WTC11 (cell line): Measurements from ENCODE around the gene SMCO2. TPM values are rescaled to one million over a fixed set of nuclear protein-coding genes. Genes with fewer than 3 reads are reported as not detected.

ENCODE experiments used
- ATAC-seq: fragments of 200-7000 bp; cut with Tn5 transposase; 2 replicates; pipeline ENCODE4 v1.10.0; 2021; ENCODE audit warnings: mild to moderate bottlenecking, moderate library complexity
- CTCF ChIA-PET: fragments of 300-600 bp; sonication (Branson Sonifier 250); formaldehyde crosslinking; loops from one replicate; lab custom pipeline; 2021; ENCODE audit warnings: antibody characterized with exemption; lab: Charles Lee
- POLR2A ChIA-PET: fragments of 350-600 bp; sonication (Branson Sonifier 250); formaldehyde crosslinking; loops from one replicate; lab custom pipeline; 2021; ENCODE audit warnings: antibody characterized with exemption; lab: Charles Lee
- DNase-seq: peaks from one replicate; pipeline ENCODE4 v3.0.0; 2021; ENCODE audit warnings: low spot score
- H3K27ac Mint-ChIP-seq: 2 replicates; pipeline ENCODE4 v1.8.0; 2021; ENCODE audit warnings: mixed read lengths
- H3K27me3 Mint-ChIP-seq: 2 replicates; pipeline ENCODE4 v1.8.0; 2021; ENCODE audit warnings: low read depth, mild to moderate bottlenecking, moderate library complexity, mixed read lengths
- H3K36me3 Mint-ChIP-seq: 2 replicates; pipeline ENCODE4 v1.8.0; 2021; ENCODE audit warnings: mixed read lengths
- H3K4me1 Mint-ChIP-seq: 2 replicates; pipeline ENCODE4 v1.8.0; 2022; ENCODE audit warnings: mixed read lengths
- H3K4me3 Mint-ChIP-seq: 2 replicates; pipeline ENCODE4 v1.8.0; 2021; ENCODE audit warnings: mild to moderate bottlenecking, moderate library complexity, mixed read lengths
- H3K9me3 Mint-ChIP-seq: 2 replicates; pipeline ENCODE4 v1.8.0; 2021; ENCODE audit warnings: mixed read lengths
- GRHL2 ChIP-seq: fragments of 250-450 bp; sonication (Bioruptor Pico); IDR thresholded peaks from 2 replicates; pipeline ENCODE4 v1.8.0; 2022; ENCODE audit warnings: mild to moderate bottlenecking, moderate library complexity; ENCODE audit not compliant: insufficient replicate concordance, severe bottlenecking
- HMGA2 ChIP-seq: fragments of 250-450 bp; sonication (Bioruptor Pico); IDR thresholded peaks from 2 replicates; pipeline ENCODE4 v1.4.0; 2021; ENCODE audit warnings: mild to moderate bottlenecking, moderate library complexity
- HMGXB4 ChIP-seq: sonication (generic); formaldehyde crosslinking; IDR thresholded peaks from 2 replicates; pipeline ENCODE4 v1.8.1; 2023; ENCODE audit warnings: mild to moderate bottlenecking, moderate library complexity, missing genetic modification reagents
- IRF1 ChIP-seq: sonication (generic); formaldehyde crosslinking; IDR thresholded peaks from 2 replicates; pipeline ENCODE4 v1.8.0; 2023; ENCODE audit warnings: missing genetic modification reagents
- IRF2 ChIP-seq: sonication (generic); formaldehyde crosslinking; IDR thresholded peaks from 2 replicates; pipeline ENCODE4 v1.8.0; 2022; ENCODE audit warnings: low read depth, missing genetic modification reagents, borderline replicate concordance
- KAT7 ChIP-seq: sonication (generic); formaldehyde crosslinking; IDR thresholded peaks from 2 replicates; pipeline ENCODE4 v1.8.1; 2023; ENCODE audit warnings: missing genetic modification reagents, mild to moderate bottlenecking, borderline replicate concordance
- MXD4 ChIP-seq: fragments of 250-450 bp; sonication (Bioruptor Pico); IDR thresholded peaks from 2 replicates; pipeline ENCODE4 v1.8.0; 2021; ENCODE audit warnings: mild to moderate bottlenecking, moderate library complexity, borderline replicate concordance
- TEAD4 ChIP-seq: sonication (generic); formaldehyde crosslinking; IDR thresholded peaks from 2 replicates; pipeline ENCODE4 v1.8.0; 2022; ENCODE audit warnings: mild to moderate bottlenecking, missing genetic modification reagents
- ZNF121 ChIP-seq: sonication (generic); formaldehyde crosslinking; IDR thresholded peaks from 2 replicates; pipeline ENCODE4 v1.8.0; 2023; ENCODE audit warnings: missing genetic modification reagents
- total RNA-seq: library from RNA; stranded (reverse); gene quantifications from 3 replicates; pipeline ENCODE4 v1.2.3, GENCODE V29; 2021
- TF ChIP-seq, protein P1 (sequence below): fragments of 250-450 bp; sonication (Bioruptor Pico); conservative IDR thresholded peaks from 2 replicates; pipeline ENCODE4 v1.9.0; 2021; ENCODE audit warnings: mild to moderate bottlenecking
- TF ChIP-seq, protein P2 (sequence below): fragments of 250-450 bp; sonication (Bioruptor Pico); IDR thresholded peaks from 2 replicates; pipeline ENCODE4 v1.9.0; 2021; ENCODE audit warnings: mild to moderate bottlenecking
- TF ChIP-seq, protein P3 (sequence below): sonication (generic); formaldehyde crosslinking; IDR thresholded peaks from 2 replicates; pipeline ENCODE4 v1.8.0; 2022; ENCODE audit warnings: mild to moderate bottlenecking, missing genetic modification reagents
- TF ChIP-seq, protein P4 (sequence below): sonication (generic); formaldehyde crosslinking; IDR thresholded peaks from 2 replicates; pipeline ENCODE4 v1.8.1; 2022; ENCODE audit warnings: missing genetic modification reagents, borderline replicate concordance
- TF ChIP-seq, protein P5 (sequence below): fragments of 250-450 bp; sonication (Bioruptor Pico); IDR thresholded peaks from 2 replicates; pipeline ENCODE4 v2.1.2; 2022; ENCODE audit warnings: mild to moderate bottlenecking, moderate library complexity
- TF ChIP-seq, protein P6 (sequence below): sonication (generic); formaldehyde crosslinking; IDR thresholded peaks from 2 replicates; pipeline ENCODE4 v1.8.1; 2023; ENCODE audit warnings: mild to moderate bottlenecking, missing genetic modification reagents

SMCO2 gene
- total RNA-seq, 1 experiment from 2014 or later: 0.52 TPM

GRCh38 chr12:27436768-27437167 lies 9.8 kb upstream of the SMCO2 start (continued):
- no peak for TF ChIP-seq ZNF121 (CRISPR knock-in tag)

DNA sequence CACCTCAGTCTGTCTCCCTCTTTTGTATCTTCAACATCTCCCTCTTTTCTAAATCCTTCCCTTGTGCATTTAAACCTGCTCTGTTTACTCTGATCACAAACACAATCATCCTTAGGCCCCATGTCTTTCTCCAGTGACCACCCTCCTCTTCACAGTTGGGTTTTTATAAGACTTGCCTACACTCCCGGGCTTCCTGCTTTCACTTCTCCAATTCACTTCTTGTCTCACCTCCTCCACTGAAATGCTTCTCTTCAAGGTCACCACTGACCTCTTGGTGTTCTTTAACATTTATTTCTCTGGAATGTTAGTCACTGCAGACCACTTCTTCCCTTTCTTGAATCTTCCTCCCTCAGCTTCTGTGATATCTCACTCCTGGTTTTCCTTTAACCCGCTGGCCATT lies 8.7 kb upstream of the SMCO2 start:
- H3K27ac Mint-ChIP-seq: no peak overlapping the region
- ChIA-PET CTCF (interaction anchor here (2.1 kb wide), 1 partner anchor 13 kb away, joined by 6 read pairs; no protein-coding TSS in a partner anchor), POLR2A (no interaction called here)
- no peak for TF ChIP-seq HMGA2
- TF ChIP-seq IRF2 (CRISPR knock-in tag): no peak
- H3K4me1 Mint-ChIP-seq: peaks cover 22% of the 10 kb centered on the region
- peaks cover 9% of the 10 kb centered on the region for H3K27me3 Mint-ChIP-seq
- DNase-seq (no peak), ATAC-seq (no peak)
- H3K9me3 Mint-ChIP-seq: peaks cover 24% of the 10 kb centered on the region
- no peak overlapping the region for H3K4me3 Mint-ChIP-seq
- H3K36me3 Mint-ChIP-seq: peaks cover 18% of the 10 kb centered on the region

- CTCF ChIA-PET: interaction anchor here (0.8 kb wide), 1 partner anchor 13 kb away, joined by 3 read pairs; no protein-coding TSS in a partner anchor
- Mint-ChIP-seq H3K4me3 (no peak overlapping the region), H3K9me3 (peaks cover 7% of the 10 kb centered on the region), H3K4me1 (peaks cover 9% of the 10 kb centered on the region), H3K27me3 (no peaks in the 10 kb centered on the region)
- ATAC-seq (no peak), DNase-seq (no peak)
- TF ChIP-seq, protein P1, sequence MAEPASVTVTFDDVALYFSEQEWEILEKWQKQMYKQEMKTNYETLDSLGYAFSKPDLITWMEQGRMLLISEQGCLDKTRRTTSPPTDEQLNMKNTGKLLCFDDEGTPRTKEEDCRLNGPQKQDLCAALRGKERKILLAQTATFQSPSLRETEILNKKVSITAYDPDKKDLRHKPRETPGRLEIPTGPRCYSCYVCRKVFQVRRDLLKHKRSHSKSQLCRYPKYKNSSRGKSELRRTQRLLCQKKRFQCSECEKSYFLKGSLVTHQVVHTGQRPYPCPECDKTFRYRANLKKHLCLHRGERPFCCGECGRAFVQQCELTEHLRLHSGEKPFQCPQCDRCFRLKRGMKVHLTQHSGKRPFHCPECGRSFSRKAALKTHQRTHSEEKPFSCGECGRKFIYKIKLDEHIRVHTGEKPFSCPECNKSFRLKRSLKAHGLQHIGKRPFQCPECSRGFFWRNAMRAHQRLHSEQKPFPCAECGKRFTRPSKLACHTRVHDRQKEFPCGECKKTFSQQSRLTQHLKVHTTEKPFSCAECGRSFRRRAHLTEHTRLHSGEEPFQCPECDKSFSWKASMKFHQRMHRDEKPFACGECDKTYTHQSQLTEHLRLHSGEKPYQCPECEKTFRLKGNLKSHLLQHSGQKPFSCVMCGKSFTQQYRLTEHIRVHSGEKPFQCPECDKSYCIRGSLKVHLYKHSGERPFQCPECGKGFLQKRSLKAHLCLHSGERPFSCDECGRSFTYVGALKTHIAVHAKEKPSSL: no peak
- TF ChIP-seq, protein P2, sequence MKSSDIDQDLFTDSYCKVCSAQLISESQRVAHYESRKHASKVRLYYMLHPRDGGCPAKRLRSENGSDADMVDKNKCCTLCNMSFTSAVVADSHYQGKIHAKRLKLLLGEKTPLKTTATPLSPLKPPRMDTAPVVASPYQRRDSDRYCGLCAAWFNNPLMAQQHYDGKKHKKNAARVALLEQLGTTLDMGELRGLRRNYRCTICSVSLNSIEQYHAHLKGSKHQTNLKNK (CRISPR knock-in tag): no peak
- TF ChIP-seq HMGXB4 (no peak), IRF1 (no peak), MXD4 (CRISPR knock-in tag) (no peak), KAT7 (CRISPR knock-in tag) (no peak), GRHL2 (no peak), TEAD4 (CRISPR knock-in tag) (no peak)
- TF ChIP-seq, protein P3, sequence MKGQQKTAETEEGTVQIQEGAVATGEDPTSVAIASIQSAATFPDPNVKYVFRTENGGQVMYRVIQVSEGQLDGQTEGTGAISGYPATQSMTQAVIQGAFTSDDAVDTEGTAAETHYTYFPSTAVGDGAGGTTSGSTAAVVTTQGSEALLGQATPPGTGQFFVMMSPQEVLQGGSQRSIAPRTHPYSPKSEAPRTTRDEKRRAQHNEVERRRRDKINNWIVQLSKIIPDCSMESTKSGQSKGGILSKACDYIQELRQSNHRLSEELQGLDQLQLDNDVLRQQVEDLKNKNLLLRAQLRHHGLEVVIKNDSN (CRISPR knock-in tag): no peak
- TF ChIP-seq, protein P4, sequence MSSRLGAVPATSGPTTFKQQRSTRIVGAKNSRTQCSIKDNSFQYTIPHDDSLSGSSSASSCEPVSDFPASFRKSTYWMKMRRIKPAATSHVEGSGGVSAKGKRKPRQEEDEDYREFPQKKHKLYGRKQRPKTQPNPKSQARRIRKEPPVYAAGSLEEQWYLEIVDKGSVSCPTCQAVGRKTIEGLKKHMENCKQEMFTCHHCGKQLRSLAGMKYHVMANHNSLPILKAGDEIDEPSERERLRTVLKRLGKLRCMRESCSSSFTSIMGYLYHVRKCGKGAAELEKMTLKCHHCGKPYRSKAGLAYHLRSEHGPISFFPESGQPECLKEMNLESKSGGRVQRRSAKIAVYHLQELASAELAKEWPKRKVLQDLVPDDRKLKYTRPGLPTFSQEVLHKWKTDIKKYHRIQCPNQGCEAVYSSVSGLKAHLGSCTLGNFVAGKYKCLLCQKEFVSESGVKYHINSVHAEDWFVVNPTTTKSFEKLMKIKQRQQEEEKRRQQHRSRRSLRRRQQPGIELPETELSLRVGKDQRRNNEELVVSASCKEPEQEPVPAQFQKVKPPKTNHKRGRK: no peak
- TF ChIP-seq, protein P5, sequence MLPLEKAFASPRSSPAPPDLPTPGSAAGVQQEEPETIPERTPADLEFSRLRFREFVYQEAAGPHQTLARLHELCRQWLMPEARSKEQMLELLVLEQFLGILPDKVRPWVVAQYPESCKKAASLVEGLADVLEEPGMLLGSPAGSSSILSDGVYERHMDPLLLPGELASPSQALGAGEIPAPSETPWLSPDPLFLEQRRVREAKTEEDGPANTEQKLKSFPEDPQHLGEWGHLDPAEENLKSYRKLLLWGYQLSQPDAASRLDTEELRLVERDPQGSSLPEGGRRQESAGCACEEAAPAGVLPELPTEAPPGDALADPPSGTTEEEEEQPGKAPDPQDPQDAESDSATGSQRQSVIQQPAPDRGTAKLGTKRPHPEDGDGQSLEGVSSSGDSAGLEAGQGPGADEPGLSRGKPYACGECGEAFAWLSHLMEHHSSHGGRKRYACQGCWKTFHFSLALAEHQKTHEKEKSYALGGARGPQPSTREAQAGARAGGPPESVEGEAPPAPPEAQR: no peak
- TF ChIP-seq, protein P6, sequence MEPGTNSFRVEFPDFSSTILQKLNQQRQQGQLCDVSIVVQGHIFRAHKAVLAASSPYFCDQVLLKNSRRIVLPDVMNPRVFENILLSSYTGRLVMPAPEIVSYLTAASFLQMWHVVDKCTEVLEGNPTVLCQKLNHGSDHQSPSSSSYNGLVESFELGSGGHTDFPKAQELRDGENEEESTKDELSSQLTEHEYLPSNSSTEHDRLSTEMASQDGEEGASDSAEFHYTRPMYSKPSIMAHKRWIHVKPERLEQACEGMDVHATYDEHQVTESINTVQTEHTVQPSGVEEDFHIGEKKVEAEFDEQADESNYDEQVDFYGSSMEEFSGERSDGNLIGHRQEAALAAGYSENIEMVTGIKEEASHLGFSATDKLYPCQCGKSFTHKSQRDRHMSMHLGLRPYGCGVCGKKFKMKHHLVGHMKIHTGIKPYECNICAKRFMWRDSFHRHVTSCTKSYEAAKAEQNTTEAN (CRISPR knock-in tag): no peak
- TF ChIP-seq, all 79 proteins: peak for 0
- no peak overlapping the region for H3K27ac Mint-ChIP-seq
- no peaks in the 10 kb centered on the region for H3K36me3 Mint-ChIP-seq
- POLR2A ChIA-PET: no interaction called here
Observed at GRCh38 chr12:27447761-27448160, 1.2 kb downstream of the SMCO2 start.
